Neural cell (in vitro differentiated cells): ENCODE data around the gene GMDS. TPM values are rescaled to one million over a fixed set of nuclear protein-coding genes. Genes with fewer than 3 reads are reported as not detected.

Source experiments
- H2AFZ ChIP-seq: fragments of 200-600, 300-800 bp; sonication (generic), shearing (Covaris generic); 2 replicates; pipeline ENCODE4 v1.6.0; 2014; ENCODE audit warnings: low read depth, mild to moderate bottlenecking, antibody characterized with exemption, low read length, moderate library complexity
- H3F3A ChIP-seq: fragments of 200-600 bp; shearing (Covaris generic); 2 replicates; pipeline ENCODE4 v1.6.1; 2016; ENCODE audit warnings: mild to moderate bottlenecking, moderate library complexity, mixed read lengths, antibody characterized with exemption, low read length; ENCODE audit not compliant: insufficient read depth, poor library complexity, severe bottlenecking
- H3K27ac ChIP-seq: fragments of 200-600, 300-800 bp; sonication (generic), shearing (Covaris generic); 2 replicates; pipeline ENCODE4 v1.5.1; 2014; ENCODE audit warnings: mild to moderate bottlenecking, low read length, moderate library complexity
- H3K27me3 ChIP-seq: fragments of 300-800, 200-600 bp; sonication (generic), shearing (Covaris generic); 2 replicates; pipeline ENCODE4 v1.6.0; 2014; ENCODE audit warnings: mild to moderate bottlenecking, low read depth, low read length, moderate library complexity; ENCODE audit not compliant: insufficient read depth
- H3K36me3 ChIP-seq: fragments of 300-800, 200-600 bp; sonication (generic), shearing (Covaris generic); 2 replicates; pipeline ENCODE4 v1.5.1; 2014; ENCODE audit warnings: mild to moderate bottlenecking, antibody characterized with exemption, low read length, moderate library complexity; ENCODE audit not compliant: insufficient read depth
- H3K4me2 ChIP-seq: fragments of 300-800, 200-600 bp; sonication (generic), shearing (Covaris generic); 2 replicates; pipeline ENCODE4 v1.6.0; 2014; ENCODE audit warnings: mild to moderate bottlenecking, low read length
- H3K4me3 ChIP-seq: fragments of 300-800, 200-600 bp; sonication (generic), shearing (Covaris generic); 2 replicates; pipeline ENCODE4 v1.5.1; 2014; ENCODE audit warnings: mild to moderate bottlenecking, low read length, moderate library complexity
- H3K79me2 ChIP-seq: fragments of 200-600 bp; shearing (Covaris generic); replicated peaks from 2 replicates; pipeline ENCODE4 v1.6.0; 2014; ENCODE audit warnings: mild to moderate bottlenecking, low read length, moderate library complexity; ENCODE audit not compliant: insufficient read depth
- H3K9ac ChIP-seq: fragments of 300-800, 200-600 bp; sonication (generic), shearing (Covaris generic); 2 replicates; pipeline ENCODE4 v1.6.1; 2016; ENCODE audit warnings: mild to moderate bottlenecking, low read length, mixed read lengths
- H3K9me2 ChIP-seq: fragments of 200-600 bp; shearing (Covaris generic); 2 replicates; pipeline ENCODE4 v1.6.1; 2016; ENCODE audit warnings: mild to moderate bottlenecking, low read length, mixed read lengths; ENCODE audit not compliant: insufficient read depth
- H3K9me3 ChIP-seq: fragments of 200-600, 300-800 bp; sonication (generic), shearing (Covaris generic); 2 replicates; pipeline ENCODE4 v1.6.1; 2016; ENCODE audit warnings: mild to moderate bottlenecking, mixed run types, low read length, moderate library complexity, mixed read lengths
- H4K20me1 ChIP-seq: fragments of 200-600 bp; shearing (Covaris generic); 2 replicates; pipeline ENCODE4 v1.6.1; 2016; ENCODE audit warnings: mild to moderate bottlenecking, mixed run types; ENCODE audit not compliant: insufficient read depth
- CTCF ChIP-seq: fragments of 450-650 bp; IDR thresholded peaks from 2 replicates; pipeline ENCODE4 v1.5.1; 2014; ENCODE audit warnings: antibody characterized with exemption, mild to moderate bottlenecking, moderate library complexity; ENCODE audit not compliant: poor library complexity, severe bottlenecking
- EP300 ChIP-seq: fragments of 450-650 bp; conservative IDR thresholded peaks from 2 replicates; pipeline ENCODE4 v1.6.1; 2014; ENCODE audit warnings: antibody characterized with exemption, mild to moderate bottlenecking, moderate library complexity; ENCODE audit not compliant: poor library complexity, severe bottlenecking
- EZH2 ChIP-seq: fragments of 200-600, 300-800 bp; shearing (Covaris generic), sonication (generic); IDR thresholded peaks from 2 replicates; pipeline ENCODE4 v1.6.1; 2014; ENCODE audit warnings: antibody characterized with exemption, low read length, borderline replicate concordance, mild to moderate bottlenecking; ENCODE audit not compliant: insufficient read depth, poor library complexity, severe bottlenecking
- MXI1 ChIP-seq: fragments of 450-650 bp; conservative IDR thresholded peaks from 2 replicates; pipeline ENCODE4 v1.6.1; 2014; ENCODE audit warnings: antibody characterized with exemption, mild to moderate bottlenecking; ENCODE audit not compliant: poor library complexity, severe bottlenecking
- POLR2AphosphoS5 ChIP-seq: IDR thresholded peaks from 2 replicates; pipeline ENCODE4 v1.6.1; 2012
- RAD21 ChIP-seq: fragments of 450-650 bp; conservative IDR thresholded peaks from 2 replicates; pipeline ENCODE4 v1.6.1; 2014; ENCODE audit warnings: antibody characterized with exemption, mild to moderate bottlenecking, moderate library complexity
- REST ChIP-seq: IDR thresholded peaks from 2 replicates; pipeline ENCODE4 v1.6.1; 2012; ENCODE audit warnings: borderline replicate concordance
- SMC3 ChIP-seq: fragments of 450-650 bp; conservative IDR thresholded peaks from 2 replicates; pipeline ENCODE4 v1.6.1; 2014; ENCODE audit warnings: antibody characterized with exemption, mild to moderate bottlenecking, moderate library complexity; ENCODE audit not compliant: poor library complexity
- TAF1 ChIP-seq: IDR thresholded peaks from 2 replicates; pipeline ENCODE4 v1.6.1; 2012; ENCODE audit warnings: low read depth
- polyA plus RNA-seq: library from polyadenylated mRNA; depleted of rRNA; stranded (reverse); fragments of >200 nt; gene quantifications from 2 replicates; pipeline ENCODE4 v1.2.3, GENCODE V29; 2014

The GMDS gene
- polyA plus RNA-seq, 1 donor from 2014 or later: 11.4 TPM

GRCh38 chr6:1860756-1861348, 384.6 kb downstream of the GMDS start:
- H3F3A ChIP-seq: no peaks in the 10 kb centered on the region
- no peaks in the 10 kb centered on the region for H3K27me3 ChIP-seq
- no peaks in the 10 kb centered on the region for H4K20me1 ChIP-seq
- H3K9me2 ChIP-seq: no peaks in the 10 kb centered on the region
- H3K4me2 ChIP-seq: no peak overlapping the region
- no peak overlapping the region for H3K4me3 ChIP-seq
- H3K36me3 ChIP-seq: no peaks in the 10 kb centered on the region
- no peaks in the 10 kb centered on the region for H3K79me2 ChIP-seq
- no peak for TF ChIP-seq CTCF
- no peak for TF ChIP-seq EZH2
- TF ChIP-seq TAF1: no peak
- TF ChIP-seq SMC3: no peak
- TF ChIP-seq RAD21: no peak
- no peak for TF ChIP-seq EP300
- no peak for TF ChIP-seq MXI1
- no peak for TF ChIP-seq POLR2AphosphoS5
- no peak for TF ChIP-seq REST
- H2AFZ ChIP-seq: no peak overlapping the region
- no peak overlapping the region for H3K27ac ChIP-seq
- H3K9ac ChIP-seq: no peak overlapping the region
- H3K9me3 ChIP-seq: no peaks in the 10 kb centered on the region

- Histone ChIP-seq H4K20me1 (no peaks in the 10 kb centered on the region), H3K27me3 (no peaks in the 10 kb centered on the region), H3K36me3 (no peaks in the 10 kb centered on the region), H3K27ac (no peak overlapping the region), H3K79me2 (no peaks in the 10 kb centered on the region), H3K9me3 (no peaks in the 10 kb centered on the region), H2AFZ (no peak overlapping the region), H3K9ac (no peak overlapping the region), H3K9me2 (no peaks in the 10 kb centered on the region), H3F3A (no peaks in the 10 kb centered on the region), H3K4me3 (no peak overlapping the region), H3K4me2 (no peak overlapping the region)
- TF ChIP-seq REST: no peak
- TF ChIP-seq EZH2: no peak
- no peak for TF ChIP-seq CTCF
- no peak for TF ChIP-seq EP300
- TF ChIP-seq SMC3: no peak
- no peak for TF ChIP-seq POLR2AphosphoS5
- TF ChIP-seq RAD21: no peak
- no peak for TF ChIP-seq TAF1
- no peak for TF ChIP-seq MXI1
Observed at GRCh38 chr6:1858859-1859258, 386.5 kb downstream of the GMDS start.
